HG02943 (cell line): ENCODE measurements around the gene NTN1.

ENCODE experiments used
- ATAC-seq: cut with Tn5 transposase; IDR thresholded peaks from one replicate; pipeline ENCODE4 v1.9.1; 2021; ENCODE audit warnings: mild to moderate bottlenecking, low read depth, moderate library complexity; ENCODE audit not compliant: unreplicated experiment

NTN1 gene

DNA sequence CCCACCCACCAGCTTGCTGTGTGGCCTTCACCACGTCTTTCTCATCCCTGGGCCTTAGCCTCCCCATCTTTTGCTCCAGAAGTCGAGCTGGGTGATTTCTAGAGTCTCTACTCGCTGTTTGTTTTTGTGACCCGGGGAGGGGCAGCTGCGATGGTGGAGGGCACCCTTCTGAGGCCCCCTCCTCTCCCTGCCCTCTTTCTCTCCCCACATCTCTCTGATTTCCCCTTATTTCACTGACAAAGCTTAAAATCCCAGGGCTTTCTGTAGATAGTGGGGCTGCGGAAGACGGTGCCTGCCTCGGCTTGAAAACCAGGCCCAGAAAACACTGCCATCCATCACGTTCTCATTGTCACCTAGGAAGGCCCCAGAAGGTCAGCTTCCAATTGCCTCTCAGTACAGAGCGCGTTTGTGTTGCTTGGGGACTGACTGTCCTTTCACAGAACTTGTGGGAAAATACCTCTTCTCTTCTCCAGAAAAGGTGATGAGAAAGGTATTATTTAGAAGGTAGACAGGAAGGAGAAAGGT lies 95.1 kb downstream of the NTN1 start:
- ATAC-seq, result no peak

DNA sequence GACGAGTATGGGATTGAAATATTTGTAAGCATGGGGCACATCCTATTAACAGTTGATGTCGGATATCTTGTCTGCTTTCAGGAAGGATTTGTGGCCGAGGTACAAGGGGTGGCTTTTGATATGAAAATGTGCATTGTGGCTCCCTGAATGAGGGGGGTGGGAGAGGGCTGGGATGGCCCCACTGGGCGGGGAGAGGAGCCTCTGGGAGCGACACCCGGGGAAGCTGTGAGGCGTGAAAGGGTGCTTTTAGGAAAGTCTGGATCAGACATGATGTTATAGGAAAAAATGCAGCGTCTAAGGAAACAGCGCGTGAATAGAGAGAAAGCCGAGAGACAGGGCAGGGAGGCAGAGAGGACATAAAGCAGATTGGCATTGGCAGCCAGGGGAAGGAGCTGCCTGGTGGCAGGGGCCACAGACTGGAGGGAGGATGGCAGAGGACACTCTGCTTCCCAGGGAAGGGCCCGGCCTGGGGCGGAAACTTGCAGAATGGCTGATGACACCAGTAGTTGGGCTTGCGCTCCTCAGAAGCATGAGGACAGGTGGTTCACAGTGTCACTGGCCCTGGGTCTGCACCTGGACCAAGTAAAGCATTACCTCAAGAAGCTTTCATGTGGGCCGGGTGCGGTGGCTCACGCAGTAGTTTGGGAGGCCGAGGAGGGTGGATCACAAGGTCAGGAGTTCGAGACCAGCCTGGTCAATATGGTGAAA lies 95.7 kb downstream of the NTN1 start:
- ATAC-seq, result no peak

DNA sequence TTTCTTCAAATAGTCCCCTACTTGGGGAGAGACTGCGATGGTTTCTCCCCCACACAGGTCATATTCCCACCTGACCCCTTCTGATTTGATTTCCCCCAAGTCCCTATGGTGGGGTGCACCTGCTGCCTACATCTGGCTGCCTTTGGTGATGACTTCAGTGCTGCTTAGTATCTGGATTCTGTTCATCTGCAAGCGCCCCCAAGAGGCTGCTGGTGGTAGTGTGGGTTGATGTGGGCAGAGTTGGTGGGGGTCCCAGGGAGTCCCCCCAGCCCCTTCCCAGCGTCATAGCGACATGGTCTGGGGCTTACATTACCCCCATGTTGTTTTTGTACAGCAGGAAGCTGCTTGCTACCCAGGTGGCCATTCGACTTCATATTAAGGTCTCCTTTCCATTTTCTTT lies 99.2 kb downstream of the NTN1 start:
- no peak for ATAC-seq

DNA sequence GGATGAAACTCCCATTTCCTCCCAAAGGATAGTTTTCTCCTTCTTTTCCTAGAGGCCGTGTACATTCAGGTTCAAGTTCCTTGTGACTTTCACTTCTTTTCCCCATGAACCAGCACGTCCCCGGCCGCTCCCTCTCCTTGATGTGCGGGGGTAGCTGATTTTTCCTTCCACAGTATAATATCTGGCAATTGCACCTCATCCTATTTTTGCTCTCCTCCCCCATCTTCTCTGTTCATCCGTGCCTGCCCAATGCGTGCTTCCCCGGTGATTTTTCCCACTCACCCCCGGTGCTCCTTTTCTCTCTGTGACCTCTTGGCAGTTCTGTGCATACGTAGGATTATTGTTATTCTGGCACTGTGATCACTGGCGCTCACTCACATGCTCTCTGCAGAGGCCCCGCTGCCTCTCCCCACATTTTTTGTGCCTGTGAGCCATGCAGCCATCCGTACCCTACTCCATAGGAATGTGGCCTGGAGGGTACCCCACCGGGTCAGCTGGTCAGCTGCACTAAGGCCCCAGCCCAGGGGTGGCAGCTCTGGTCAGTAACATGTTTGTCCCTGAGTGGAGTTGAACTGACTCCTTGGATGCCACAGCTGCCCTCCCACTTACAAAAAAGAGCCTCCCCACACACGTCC lies 100.0 kb downstream of the NTN1 start:
- ATAC-seq, result no peak

DNA sequence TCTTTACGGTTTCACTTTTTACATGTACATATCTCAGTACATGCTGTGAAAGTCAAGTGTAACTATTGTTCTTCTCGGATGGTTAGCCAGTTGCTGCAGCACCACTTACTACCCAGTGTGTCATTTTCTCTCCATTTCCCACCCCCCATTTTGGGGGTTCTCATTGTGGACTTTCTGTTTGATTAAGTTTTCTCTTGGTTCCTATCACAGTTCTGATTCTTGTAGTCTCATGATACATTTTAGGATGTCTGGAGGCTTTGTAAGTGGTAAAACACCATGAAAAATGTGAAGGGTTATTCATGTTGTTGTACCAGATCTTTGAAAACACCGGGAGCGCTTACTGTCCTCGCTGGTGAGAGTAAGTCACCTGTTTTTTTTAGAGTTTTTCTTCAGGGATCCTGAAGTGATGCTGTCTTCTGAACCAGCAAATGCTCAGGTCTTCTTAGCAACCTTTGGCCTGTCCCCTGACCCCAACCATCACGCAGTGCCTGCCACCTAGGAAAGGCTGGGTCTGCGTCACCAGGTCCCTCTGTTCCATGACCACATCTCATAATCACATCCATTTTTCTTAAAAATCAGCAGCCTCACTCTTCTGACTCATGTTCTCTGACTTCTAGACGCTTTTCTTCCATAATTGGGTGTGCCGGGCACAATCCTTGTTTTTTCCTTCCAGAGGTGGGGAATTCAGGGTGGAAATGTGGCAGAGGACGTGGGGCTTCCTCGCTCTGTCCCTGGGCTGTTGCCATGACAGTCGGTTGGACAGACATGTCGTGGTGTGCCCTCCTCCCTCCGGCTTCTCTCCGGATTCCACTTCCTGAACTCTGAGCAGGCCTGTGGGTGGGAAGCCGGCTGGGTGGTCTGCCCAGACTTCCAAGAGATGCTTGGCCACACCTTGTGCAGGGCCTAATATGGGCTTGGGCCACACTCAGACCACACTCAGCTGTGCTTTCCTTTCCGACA lies 102.6 kb downstream of the NTN1 start:
- no peak for ATAC-seq

DNA sequence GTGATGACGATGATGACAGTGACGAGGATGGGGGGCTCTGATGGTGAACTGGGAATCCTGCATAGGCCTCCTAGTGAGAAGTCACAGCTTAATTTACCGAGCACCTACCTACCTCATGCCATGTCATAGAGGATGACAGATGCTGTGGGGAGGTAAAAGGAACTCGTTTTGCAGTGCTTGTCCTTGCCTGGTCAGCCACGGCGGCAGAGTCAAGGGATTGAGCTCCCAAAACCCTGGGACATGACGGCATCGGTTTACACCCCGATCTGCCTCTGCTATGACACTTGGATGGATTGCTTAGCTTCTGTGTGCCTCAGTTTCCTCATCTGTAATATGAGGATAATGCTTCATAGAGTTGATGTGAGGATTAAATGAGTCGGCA lies 103.2 kb downstream of the NTN1 start:
- ATAC-seq, result no peak

DNA sequence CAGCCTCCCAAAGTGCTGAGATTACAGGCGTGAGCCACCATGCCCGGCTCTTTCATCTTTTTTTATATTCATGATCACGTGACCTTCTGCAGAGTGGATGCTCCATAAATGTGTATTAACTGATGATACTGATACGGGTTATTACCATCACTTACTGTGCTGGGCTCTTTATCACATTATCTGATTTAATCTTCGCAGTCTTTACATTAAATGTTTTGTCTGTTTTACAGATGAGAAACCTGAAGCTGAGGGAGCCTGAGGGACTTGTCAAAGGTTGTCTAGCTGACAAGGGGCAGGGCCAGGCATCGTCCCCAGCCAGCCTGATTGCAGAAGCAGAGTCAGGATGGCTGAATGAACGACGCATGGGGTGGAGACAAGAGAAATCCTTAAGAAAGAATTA lies 104.4 kb downstream of the NTN1 start:
- ATAC-seq, result no peak

DNA sequence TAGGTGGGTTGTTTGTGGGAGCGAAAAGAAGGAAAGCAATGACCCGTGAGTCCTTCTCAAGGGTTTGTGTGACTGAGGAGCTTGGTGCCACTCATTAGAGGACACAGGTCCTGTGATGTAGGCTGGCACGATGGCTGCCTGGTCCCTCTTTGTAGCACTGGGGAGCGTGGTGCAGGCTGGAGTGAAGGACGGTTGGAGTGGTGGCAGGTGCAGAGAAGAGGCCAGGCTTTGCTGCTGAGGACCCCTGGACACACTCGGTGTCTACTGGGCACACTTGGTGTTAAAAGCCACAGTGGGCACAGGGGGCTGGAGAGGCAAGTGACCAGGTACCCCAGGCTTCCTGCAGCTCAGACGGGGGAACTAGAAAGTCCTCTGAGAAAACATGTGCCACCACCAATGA lies 106.0 kb downstream of the NTN1 start:
- no peak for ATAC-seq

DNA sequence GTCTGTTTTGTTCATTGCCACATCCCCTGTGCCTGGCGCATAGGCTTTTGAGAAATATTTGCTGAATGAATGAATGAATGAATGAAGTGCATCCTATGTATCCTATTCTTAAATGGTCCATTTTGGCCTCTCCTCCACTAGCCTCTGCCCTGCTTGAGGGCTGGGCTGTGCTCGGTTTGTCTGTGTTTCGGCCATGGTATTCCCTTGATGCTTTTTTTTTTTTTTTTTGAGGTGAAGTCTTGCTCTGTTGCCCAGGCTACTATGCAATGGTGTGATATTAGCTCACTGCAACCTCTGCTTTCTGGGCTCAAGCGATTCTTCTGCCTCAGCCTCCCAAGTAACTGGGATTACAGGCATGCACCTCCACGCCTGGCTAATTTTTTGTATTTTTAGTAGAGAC lies 110.1 kb downstream of the NTN1 start:
- no peak for ATAC-seq

DNA sequence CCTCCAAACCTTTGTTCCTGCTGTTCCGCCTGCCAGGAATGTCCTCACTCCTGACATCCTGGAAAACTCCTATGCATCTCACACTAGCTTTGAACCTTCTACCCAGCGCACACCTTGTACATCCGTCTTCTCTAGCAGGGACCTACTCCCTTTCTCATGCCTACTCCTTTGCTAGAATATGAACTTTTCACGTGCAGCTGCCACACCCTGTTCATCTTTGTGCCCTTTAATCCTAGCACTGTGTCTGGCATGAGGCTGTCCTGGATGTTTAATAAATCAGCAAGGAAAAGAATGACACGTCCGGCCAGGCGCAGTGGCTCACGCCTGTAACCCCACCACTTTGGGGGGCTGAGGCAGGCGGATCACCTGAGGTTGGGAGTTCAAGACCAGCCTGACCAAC lies 111.0 kb downstream of the NTN1 start:
- no peak for ATAC-seq

DNA sequence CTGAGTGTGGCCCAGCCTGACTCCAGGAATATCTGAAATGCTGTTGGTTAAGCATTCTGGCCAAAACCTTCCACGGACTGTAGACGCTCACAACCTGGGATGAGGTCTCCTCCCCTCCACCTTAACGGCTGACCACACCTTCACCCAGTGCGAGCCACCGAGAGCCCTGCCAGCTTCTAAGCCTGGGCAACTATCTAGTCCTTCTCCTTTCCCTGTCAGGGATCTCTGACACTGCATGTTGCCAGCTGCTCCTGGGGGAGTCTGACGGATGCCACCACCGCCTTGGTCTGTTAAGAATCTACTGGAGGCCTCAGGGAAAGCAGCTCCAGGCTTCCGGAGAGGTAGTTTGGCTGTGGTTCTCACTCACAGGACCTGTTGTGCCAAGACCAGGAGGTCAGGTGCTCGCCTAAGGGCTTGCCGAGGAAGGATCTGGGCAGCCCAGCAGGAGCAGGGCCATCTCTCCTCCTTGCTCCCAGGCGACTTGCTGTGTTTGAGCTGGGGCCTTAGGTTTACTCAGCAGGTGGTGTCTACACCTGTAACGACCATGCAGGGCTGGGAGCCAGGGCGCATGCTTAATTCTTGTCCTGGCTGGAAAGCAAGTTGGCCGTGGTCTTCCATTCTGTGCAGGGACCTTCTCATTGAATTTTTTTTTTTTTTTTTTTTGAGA lies 111.8 kb downstream of the NTN1 start:
- no peak for ATAC-seq

DNA sequence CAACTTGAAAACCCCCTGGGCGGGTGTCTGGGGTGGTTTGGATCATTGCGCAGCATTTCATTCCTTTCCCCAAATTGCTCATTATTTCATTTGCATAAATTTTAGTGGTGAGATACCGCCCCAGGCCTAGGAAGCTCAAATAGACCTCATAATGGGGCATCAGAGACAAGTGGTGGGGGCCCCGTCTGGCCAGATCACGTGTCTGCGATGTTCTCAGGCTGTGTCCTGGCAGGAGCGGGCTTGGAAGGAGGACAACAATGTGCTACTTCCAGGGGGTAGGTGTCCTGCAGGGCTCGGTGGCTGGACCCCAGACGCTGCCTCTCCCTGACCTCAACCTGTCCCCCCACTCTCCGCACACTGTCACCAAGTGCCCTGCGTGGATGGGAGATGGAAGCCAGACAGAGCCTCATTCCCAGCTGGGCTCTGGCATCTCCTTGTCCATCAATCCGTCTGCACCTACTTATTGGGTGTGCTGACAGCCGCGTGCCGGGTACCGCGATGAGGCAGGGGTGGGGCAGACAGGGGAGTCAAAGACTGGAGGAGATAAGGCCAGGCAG lies 116.9 kb downstream of the NTN1 start:
- no peak for ATAC-seq

DNA sequence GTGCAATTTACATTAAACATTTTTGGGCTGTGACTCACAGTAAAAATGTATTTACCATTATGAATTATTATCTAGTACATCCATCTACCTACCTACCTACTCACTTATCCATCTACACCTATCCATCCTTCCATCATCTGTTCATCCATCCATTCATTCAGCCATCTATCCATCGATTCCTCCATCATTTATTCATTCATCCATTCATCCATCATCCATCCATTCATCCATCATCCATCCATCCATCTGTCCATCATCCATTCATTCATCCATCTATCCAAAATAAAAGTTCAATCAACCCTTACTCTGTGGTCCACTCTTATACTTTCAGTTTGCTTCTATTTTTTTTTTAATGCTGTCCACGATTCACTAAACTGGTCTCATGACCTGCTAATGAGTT lies 118.4 kb downstream of the NTN1 start:
- ATAC-seq, result no peak

DNA sequence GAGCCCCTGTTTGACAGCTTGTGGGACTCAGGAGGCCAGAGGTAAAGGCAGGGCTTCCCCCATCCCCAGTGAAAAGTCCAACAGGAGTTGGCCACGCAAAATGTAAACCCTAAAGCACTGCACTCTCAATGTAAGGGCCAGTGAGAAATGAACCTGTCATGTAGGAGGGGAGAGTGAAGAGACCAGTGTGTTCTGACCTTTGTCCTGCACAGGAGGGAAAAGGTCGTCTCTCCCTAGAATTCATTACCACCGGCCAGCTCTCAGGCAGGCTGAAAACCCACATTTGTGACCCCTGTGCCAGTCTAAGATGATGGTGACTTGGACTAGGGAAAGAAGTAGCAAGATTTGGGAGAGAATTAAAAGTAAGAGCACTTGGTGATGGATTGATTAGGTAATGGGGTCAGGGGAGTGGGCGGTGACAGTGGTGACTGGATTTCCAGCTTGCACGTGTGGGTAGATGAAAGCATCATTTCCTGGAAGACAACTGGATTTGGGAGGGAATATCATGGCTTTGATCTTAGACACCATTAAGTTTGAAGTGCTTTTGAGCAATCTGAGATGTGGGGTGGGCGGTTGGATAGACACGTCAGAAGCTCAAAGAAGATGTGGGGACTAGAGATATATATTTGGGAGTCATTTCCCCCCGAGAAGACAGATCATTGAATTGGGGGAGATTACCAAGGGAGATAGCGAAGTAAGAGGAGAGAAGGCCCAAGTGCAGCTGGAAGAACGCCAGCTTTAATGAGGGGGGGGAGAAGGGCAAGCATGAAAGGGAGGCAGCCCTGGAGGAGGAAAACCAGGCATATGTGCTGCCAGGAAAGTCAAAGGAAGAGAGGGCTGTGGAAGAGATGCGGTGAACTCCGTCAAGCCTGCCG lies 119.5 kb downstream of the NTN1 start:
- no peak for ATAC-seq

DNA sequence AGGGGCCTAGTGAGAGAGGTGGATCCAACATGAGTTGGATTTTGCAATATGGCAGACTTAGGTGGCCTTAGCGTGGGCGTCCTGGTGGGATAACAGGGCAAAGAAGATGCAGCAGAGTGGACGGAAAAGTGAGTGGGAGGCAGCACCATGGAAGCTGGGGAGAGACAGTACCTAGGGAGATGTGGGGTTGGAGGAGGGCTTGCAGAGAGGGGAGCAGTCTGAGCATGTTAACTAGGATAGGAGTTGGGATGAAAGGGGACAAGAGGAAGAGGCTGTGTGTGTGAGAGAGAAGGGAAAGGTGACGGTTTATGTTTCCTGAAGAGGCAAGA lies 120.1 kb downstream of the NTN1 start:
- no peak for ATAC-seq

DNA sequence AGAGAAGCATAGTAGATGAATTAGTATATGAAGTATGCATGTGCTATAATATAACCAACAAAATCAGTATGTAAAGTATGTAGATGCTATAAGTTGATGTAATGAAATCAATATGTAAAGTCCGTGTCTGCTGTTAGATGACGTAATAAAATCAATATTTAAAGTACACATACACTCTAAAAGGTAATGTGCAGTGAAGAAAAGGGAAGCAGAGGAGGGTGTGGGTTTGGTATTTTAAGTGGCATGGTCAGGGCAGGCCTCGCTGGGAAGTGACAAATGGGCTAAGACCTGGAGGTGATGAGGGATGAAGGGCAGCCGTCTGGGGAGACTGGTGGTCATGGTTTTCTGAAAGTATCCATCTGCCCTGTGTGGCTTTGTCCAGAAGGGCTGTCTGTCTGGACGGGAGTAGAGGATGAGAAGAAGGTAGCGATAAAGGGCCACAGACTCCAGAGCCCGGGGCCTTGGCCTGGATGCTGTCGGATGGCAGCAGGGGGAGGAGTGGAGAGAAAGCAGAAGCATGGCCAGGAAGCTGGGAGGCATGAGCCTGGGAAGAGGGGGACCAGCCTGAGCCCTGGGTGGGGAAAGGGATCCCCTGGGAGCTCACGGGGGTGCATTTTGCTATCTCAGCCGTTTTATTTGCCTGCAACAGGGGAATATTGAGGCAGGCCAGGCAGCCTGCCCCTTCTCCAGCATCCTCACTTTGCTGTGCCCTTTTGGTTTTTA lies 121.6 kb downstream of the NTN1 start:
- no peak for ATAC-seq

DNA sequence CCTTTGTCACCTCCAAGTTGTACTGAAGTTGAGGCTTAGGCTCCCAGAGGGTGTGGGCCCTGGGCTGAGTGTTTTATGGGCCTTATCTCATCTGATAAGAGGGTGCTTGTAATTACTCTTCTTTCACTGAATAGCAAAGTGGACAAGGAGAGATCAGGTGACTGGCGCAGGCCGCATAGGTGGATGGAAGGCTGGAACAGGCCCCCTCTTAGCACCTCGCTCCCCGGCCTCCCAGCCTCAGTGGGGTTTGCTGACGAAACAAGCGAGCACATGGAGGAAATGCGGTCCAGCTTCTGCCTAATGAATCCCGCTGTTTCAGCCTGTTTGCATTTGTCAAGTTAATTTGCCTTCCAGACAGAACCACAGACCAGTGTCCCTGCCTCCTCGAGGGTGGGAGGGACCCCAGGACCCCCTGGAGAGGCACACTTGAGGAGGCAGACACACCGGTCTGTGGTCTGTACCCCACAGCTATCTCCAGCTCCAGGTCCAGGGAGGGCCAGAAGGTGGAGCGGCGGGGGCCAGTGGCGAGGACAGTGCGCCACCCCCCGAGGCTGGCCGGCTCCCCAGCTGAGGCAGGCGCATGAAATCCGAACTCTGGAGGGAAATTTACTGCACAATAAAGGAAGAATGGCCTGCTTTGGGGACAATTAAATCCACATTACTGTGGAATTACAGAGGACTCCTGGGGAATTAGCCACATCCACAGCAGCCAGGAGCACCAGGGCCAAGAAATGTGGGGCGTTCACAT lies 123.4 kb downstream of the NTN1 start:
- no peak for ATAC-seq

DNA sequence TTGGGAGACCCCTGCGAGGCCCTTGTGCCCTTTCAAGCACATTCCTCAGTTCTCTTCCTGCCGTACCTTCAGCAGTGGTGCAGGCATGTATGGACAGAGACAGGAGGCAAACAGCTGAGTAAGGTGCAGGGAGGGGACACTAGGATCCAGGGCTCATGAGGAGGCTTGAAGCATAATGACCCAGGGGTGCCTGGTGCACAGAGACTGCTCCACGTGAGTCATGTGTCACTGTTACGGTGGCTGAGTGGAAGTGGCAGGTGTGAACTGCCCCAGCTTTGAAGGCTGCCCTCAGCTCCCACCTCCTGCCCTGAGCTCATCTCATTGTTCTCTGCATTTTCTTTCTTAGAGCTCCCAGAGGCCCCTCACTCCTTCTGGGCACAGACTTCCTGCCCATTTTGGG lies 124.8 kb downstream of the NTN1 start:
- ATAC-seq, result no peak
